ENCODE measurements around the gene MAP4K4.
"Not testable (repeated sequence)": the region's sequence is repeated elsewhere in the genome, so short reads cannot be mapped to it uniquely, and the experiment has no call there.

The MAP4K4 gene

DNA sequence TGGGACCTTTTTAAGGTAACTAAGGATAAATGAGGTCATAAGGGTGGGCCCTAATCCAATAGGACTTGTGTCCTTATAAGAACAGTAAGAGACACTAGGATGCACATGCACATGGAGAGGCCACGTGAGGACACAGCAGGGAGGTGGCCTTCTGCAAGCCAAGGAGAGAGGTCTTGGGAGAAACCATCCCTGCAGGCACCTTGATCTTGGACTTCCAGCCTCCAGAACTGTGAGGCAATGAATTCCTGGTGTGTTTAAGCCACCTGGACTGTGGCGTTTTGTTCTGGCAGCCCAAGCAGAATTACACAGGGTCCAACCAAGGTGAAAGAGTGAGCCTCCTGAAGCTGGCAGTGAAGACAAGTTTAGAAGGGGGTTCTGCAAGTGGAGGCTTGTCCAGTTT is 204.7 kb downstream of the MAP4K4 start:
- no peak for DNase-seq (ENCODE audit: low read depth in 3 of 3)

DNA sequence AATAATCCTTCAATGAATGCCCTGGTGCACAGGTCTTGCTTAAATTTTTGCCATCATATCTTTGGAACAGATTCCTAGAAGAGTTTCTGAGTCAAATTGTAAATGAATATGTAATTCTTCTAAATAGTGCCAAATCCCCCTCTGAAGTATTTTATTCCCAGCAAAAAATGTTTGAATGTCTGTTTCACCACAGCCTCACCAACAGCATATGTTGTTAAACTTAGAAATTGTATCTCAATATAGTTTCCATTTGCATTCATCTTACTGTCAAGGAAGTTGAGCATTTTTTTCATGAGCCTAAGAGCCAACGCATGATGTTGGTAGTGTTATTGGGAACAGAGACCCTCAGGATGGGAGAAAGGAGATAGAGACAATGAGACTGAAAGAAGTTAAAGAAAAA is 207.4 kb downstream of the MAP4K4 start:
- no peak for DNase-seq (ENCODE audit: low read depth in 3 of 3)

DNA sequence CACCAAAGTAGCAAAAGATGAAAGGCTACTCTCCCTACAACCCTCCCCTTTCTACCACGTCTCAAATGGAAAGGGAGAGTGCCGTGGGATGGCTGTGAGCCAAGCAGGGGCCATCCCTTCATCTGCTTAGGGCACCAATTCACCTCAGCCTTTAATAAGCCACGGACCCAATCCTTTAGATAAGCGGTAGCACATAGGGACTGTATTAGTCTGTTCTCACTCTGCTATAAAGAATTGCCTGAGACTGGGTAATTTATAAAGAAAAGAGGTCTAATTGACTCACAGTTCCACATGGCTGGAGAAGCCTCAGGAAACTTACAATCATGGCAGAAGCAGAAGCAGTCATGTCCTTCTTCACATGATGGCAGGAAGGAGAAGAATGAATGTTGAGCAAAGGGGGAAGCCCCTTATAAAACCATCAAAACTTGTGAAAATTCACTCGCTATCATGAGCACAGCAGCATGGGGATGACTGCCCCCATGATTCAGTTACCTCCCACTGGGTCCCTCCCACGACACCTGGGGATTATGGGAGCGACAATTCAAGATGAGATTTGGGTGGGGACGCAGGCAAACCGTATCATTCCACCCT is 208.3 kb downstream of the MAP4K4 start:
- no peak for DNase-seq (ENCODE audit: low read depth in 3 of 3)

DNA sequence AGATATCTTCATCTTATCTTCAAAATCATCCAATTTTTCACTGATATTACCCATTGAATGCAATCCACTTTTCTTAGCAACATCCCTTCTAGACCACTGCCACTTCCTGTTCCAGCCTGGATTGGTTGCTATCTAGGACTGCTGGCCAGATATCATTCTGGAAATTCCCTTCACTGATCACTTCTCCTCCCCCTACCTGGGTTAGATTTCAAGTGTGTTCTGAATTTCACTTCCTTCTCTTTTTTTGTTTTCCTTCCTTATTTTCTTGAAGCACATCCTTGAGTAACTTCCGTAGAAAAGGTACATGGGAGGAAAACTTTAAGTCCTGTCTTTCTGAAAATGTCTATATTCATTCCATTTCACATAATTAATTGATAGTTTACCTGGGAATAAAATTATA is 212.3 kb downstream of the MAP4K4 start:
- no peak for DNase-seq (ENCODE audit: low read depth in 3 of 3)

DNA sequence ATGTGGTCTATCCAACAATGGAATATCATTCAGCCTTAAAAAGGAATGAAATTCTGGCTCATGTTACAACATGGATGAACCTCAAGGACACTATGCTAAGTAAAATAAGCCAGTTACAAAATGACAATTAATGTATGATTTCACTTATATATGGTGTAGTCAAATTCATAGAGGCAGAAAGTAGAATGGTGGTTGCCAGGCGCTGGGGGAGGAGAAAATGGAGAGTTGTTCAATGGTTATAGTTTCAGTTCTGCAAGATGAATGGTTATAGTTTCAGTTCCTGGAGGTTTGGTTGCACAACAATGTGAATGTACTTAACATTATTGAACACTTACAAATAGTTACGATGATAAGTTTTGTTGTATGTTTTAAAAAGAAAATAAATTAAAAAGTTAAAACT is 215.0 kb downstream of the MAP4K4 start:
- peak in 1 of 3 experiments; percentile 28 for DNase-seq (ENCODE audit: low read depth in 3 of 3)

DNA sequence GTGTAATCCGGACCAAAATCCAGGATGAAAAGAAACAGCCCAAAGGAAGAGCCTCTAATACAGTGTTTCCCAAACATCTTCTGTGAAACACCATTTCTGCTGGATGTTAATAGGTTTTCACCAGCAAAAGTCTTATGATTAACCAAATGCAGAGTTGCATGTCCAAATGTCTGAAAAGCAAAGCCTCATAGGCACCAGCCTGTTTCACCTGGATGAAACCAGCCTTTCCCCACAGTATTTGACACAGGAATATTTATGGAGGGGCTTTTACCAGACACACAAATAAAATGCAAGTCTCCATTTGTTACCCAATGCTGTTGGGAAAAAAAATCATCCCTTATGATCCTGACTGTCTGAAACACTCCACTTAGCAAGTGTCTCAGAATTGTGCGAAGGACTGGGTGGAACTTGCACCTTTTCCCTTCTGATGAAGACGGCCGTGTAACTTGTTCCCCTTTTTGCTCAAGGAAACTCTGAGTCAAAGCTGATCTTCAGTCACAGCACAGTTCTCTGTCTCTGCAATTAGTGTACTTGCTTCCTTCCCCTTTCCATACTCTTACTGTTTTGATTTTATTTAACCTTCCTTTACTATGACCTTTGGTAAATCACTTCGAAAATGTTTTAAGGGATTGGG is 223.9 kb downstream of the MAP4K4 start:
- no peak for DNase-seq (ENCODE audit: low read depth in 3 of 3)

DNA sequence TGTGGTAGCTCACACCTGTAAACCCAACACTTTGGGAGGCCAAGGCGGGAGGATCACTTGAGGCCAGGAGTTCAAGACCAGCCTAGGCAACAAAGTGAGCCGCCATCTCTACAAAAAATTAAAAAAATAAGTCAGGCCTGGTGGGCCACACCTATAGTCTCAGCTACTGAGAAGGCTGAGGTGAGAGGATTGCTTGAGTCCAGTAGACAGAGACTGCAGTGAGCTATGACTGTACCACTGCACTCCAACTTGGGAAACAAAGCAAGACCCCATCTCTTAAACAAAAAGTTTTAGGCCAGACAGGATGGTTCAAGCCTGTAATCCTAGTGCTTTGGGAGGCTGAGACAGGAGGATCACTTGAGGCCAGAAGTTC is 224.4 kb downstream of the MAP4K4 start:
- no peak for DNase-seq (ENCODE audit: low read depth in 3 of 3)

DNA sequence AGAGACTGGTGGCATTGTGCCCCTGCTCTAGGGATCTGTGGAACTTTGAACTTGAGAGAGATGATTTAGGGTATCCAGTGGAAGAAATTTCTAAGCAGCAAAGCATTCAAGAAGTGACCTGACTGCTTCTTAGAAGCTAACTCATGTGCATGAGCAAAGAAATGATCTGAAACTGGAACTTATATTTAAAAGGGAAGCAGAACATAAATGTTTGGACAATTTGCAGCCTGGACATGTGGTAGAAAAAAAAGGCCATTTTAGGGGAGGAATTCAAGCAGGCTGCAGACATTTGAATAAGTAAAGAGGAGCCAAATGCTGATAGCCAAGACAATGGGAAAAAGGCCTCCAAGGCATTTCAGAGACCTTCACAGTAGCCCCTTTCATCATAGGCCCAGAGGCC is 226.8 kb downstream of the MAP4K4 start:
- not testable (repeated sequence) for DNase-seq (ENCODE audit: low read depth in 3 of 3)

DNA sequence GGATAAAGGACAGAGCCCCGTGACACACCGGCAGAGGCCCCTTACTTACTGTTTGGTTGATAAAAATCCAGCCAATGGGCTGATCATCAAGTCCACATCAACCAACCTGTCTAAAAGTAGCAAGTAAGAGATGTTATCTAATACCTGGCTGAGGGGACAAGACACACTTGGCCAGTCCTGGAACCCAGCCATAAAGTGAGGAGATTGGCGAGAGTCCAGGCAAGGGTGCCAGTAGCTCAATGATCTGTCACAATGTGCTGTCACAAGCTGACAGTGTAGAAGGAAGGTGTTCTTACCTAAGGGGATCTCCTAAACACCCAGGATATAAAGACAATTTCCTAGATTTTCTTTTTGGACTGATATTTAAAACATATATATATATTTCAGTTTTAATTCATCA is 232.5 kb downstream of the MAP4K4 start:
- DNase-seq (ENCODE audit: low read depth in 3 of 3) = no peak

DNA sequence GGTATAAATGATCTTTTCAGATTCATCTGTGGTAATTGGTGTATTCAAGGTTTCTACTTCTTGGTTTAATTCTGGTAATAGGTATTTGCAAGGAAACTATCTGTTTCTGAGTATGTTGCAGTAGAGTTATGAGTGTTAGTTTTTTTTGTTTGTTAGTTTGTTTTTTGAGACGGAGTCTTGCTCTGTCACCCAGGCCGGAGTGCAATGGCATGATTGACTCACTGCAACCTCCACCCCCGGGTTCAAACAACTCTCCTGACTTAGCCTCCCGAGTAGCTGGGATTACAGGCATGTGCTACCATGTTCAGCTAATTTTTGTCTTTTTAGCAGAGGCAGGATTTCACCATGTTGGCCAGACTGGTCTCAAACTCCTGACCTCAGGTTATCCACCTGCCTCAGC is 233.3 kb downstream of the MAP4K4 start:
- no peak for DNase-seq (ENCODE audit: low read depth in 3 of 3)

DNA sequence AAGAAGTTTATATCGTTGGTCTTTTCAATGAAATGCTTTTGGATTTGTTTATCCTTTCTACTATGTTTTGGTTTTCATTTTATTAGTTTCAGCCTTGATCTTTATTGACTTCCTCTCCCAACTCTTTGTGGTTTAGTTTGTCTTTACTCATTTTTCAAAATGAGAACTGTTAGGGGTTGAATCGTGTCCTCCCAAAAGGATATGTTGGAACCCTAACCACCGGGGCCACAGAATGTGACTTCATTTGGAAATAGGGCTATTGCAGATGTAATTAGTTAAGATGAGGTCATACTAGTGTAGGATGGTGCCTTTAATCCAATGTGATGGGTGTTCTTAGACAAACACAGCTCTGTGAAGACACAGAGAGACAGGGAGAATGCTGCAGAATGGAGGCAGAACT is 233.9 kb downstream of the MAP4K4 start:
- DNase-seq (ENCODE audit: low read depth in 3 of 3) = no peak

DNA sequence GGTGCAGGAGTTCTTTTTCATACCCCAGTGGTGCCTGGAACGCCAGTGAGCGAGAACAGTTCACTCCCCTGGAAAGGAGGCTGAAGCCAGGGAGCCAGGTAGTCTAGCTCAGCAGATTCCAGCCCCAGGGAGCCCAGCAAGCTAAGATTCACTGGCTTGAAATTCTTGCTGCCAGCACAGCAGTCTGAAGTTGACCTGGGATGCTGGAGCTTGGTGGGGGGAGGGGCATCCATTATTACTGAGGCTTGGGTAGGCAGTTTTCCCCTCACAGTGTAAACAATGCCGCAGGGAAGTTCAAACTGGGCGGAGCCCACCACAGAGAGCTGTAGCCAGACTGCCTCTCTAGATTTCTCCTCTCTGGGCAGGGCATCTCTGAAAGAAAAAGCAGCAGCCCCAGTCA is 238.3 kb downstream of the MAP4K4 start:
- not testable (repeated sequence) for DNase-seq (ENCODE audit: low read depth in 3 of 3)

DNA sequence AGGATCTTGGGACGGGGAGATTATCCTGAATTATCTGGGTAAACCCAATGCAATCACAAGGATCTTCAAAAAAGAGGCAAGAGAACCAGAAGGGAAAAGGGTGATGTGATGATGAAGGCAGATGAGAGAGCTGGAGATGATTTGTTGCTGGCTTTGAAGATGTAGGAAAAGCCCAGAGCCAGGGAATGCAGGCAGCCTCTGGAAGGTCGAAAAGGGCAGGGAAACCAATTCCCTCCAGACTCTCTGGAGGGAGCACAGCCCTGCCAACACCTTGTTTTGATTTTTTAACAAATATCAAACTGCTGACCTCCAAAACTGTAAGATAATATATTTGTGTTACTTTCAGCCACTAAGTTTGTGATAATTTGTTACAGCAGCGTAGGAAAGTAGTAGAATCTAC is 245.3 kb downstream of the MAP4K4 start:
- DNase-seq (ENCODE audit: low read depth in 3 of 3) = no peak

All from stimulated activated CD4-positive, alpha-beta T cell treated with anti-CD3 and anti-CD28 coated beads, TNF-alpha, amount 100 ng/mL, for 24 hours (primary cell).